Panc1 (cell line): ENCODE measurements around the gene ZNF692. TPM values are rescaled to one million over a fixed set of nuclear protein-coding genes. Genes with fewer than 3 reads are reported as not detected.

Experiments
- ATAC-seq: fragments of 200-7000 bp; cut with Tn5 transposase; 2 replicates; pipeline ENCODE4 v1.9.1; 2020; ENCODE audit warnings: mild to moderate bottlenecking, moderate library complexity
- BruUV-seq: library from RNA; stranded (reverse); fragments of 400-500 nt; replicated peaks from 2 replicates; lab custom pipeline; 2021; lab: Mats Ljungman, UMichigan
- CTCF ChIA-PET: fragments of 300-600 bp; sonication (Branson Sonifier 250); formaldehyde crosslinking; loops from one replicate; lab custom pipeline; 2022; ENCODE audit warnings: antibody characterized with exemption; lab: Charles Lee
- POLR2A ChIA-PET: fragments of 300-600 bp; sonication (Branson Sonifier 250); formaldehyde crosslinking; loops from one replicate; lab custom pipeline; 2022; ENCODE audit warnings: antibody characterized with exemption; lab: Charles Lee
- DNase-seq: peaks from one replicate; pipeline ENCODE4 v3.0.0-alpha.2; 2010; ENCODE audit warnings: low read depth, low spot score
- H3K27ac ChIP-seq: 2 replicates; pipeline ENCODE4 v1.5.1; 2011; ENCODE audit warnings: mild to moderate bottlenecking, low read length, inconsistent platforms
- H3K27me3 ChIP-seq: fragments of 200-500 bp; sonication (Bioruptor generic); 2 replicates; pipeline ENCODE4 v1.6.0; 2014; ENCODE audit warnings: low read length, inconsistent platforms; ENCODE audit not compliant: control insufficient read depth, insufficient read depth
- H3K36me3 ChIP-seq: fragments of 200-500 bp; sonication (Bioruptor generic); 2 replicates; pipeline ENCODE4 v1.5.1; 2014; ENCODE audit warnings: inconsistent platforms, mild to moderate bottlenecking, low read length, moderate library complexity; ENCODE audit not compliant: control insufficient read depth, insufficient read depth
- H3K4me1 ChIP-seq: 2 replicates; pipeline ENCODE4 v1.5.1; 2011; ENCODE audit warnings: inconsistent platforms, mild to moderate bottlenecking, low read length, moderate library complexity; ENCODE audit not compliant: control insufficient read depth, insufficient read depth
- H3K4me3 ChIP-seq, 2 experiments: 2 replicates each; pipeline ENCODE4 v1.5.1; 2011 to 2012; ENCODE audit warnings: low read depth in 2 of 2, low read length in 2 of 2, mild to moderate bottlenecking in 2 of 2, inconsistent platforms in 1 of 2, moderate library complexity in 1 of 2
- H3K9me3 ChIP-seq: fragments of 200-500 bp; sonication (Bioruptor generic); 2 replicates; pipeline ENCODE4 v1.5.1; 2014; ENCODE audit warnings: low read depth, mild to moderate bottlenecking, inconsistent platforms, low read length, moderate library complexity; ENCODE audit not compliant: control insufficient read depth, insufficient read depth
- CTCF ChIP-seq: fragments of 450-650 bp; IDR thresholded peaks from 2 replicates; pipeline ENCODE4 v1.5.1; 2017; ENCODE audit warnings: mild to moderate bottlenecking
- POLR2AphosphoS5 ChIP-seq: IDR thresholded peaks from 2 replicates; pipeline ENCODE4 v1.6.1; 2012; ENCODE audit warnings: mild to moderate bottlenecking, low read depth, low read length, moderate library complexity
- SIN3A ChIP-seq: IDR thresholded peaks from 2 replicates; pipeline ENCODE4 v1.6.1; 2012; ENCODE audit warnings: low read depth, mild to moderate bottlenecking, low read length, moderate library complexity, borderline replicate concordance; ENCODE audit not compliant: insufficient read depth
- TCF7L2 ChIP-seq: IDR thresholded peaks from 2 replicates; pipeline ENCODE4 v1.6.1; 2011; ENCODE audit warnings: mild to moderate bottlenecking, low read depth, low read length, inconsistent platforms
- in situ Hi-C: cut with HindIII; loops from 2 replicates; pipeline ENCODE4 v1.10.0; 2016; ENCODE audit warnings: low sequenced_read_pairs, low pct_unique_long_range_greater_than_20kb
- intact Hi-C: fragments of 100-400 bp; cut with micrococcal nuclease; formaldehyde crosslinking; loops from one replicate; pipeline ENCODE4 v1.10.0; 2022; ENCODE audit not compliant: unreplicated experiment
- total RNA-seq: library from RNA; stranded (reverse); gene quantifications from one replicate; pipeline ENCODE4 v1.2.1, GENCODE V29; 2021; ENCODE audit not compliant: unreplicated experiment
- TF ChIP-seq, protein P1 (sequence below), 2 experiments: IDR thresholded peaks; 2 replicates each; pipeline ENCODE4 v1.6.1; 2011 to 2012; ENCODE audit warnings: low read depth in 2 of 2, control low read depth in 1 of 2, low read length in 1 of 2, mild to moderate bottlenecking in 1 of 2, moderate library complexity in 1 of 2; ENCODE audit not compliant: insufficient read depth in 1 of 2

The ZNF692 gene
- total RNA-seq, 1 experiment from 2014 or later: 62.3 TPM

- no TSS peak for BruUV-seq
- CTCF ChIA-PET: no interaction called here
These were observed 30.0 kb downstream of the ZNF692 start for GRCh38 chr1:248828845-248829244.

DNA sequence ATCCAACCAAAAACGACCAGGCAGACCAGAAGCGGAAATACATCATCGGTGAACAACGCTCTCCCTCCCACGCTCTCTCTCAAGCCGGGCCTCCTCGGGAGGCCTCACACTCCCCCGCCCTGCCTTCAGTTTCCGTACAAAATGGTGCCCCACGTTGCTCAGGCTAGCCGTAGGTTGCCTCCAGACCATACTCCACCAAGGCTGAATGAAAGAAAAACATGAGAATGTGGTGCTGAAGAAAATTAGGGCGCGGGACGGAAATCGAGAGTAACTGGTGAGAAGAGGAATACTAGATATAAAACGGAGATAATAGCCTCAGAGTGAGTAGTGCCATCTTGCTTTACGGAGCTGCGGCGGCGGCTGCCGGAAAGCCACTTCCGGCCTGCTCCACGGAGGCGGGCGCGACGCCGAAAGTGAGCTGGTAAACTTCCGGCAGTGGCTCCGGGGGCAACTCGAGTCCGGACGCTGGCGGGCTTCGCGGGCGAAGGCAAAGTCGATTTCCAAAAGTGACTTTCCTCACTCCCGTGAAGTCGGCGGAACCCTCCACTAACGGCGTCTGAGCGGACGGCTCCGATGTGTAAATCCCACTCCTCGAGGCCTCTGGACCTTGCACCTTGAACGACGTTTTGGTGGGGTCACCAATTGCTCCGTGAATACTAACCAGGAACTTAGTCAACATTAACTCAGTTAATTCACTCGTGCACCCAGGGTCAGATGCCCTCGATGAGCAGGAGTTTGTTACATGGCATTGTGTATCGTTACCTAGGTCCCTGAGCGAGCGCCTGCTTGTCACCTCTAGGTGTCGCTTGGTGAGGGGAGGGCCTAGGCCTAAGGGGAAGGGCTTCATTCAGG lies 32.8 kb downstream of the ZNF692 start, which contains the start of gene SH3BP5L:
TSS of gene SH3BP5L (minus strand) at position 7 of the 852 bp plus-strand sequence. CDS start 980 bp downstream, outside the sequence.
- POLR2A ChIA-PET: interaction anchor here (0.6 to 0.7 kb wide), 5 partner anchors 11 to 1801 kb away, joined by 3 to 16 read pairs (median 7); no protein-coding TSS in a partner anchor
- H3K4me1 ChIP-seq: peaks cover 15% of the 10 kb centered on the region
- ATAC-seq: peak; percentile 95

More at GRCh38 chr1:248828845-248829244, 30.0 kb downstream of the ZNF692 start:
- ATAC-seq (no peak), DNase-seq (no peak)
- Histone ChIP-seq H3K27ac (no peak overlapping the region), H3K4me1 (peaks cover 12% of the 10 kb centered on the region), H3K9me3 (no peaks in the 10 kb centered on the region), H3K27me3 (no peaks in the 10 kb centered on the region), H3K4me3 (no peak overlapping the region), H3K36me3 (no peaks in the 10 kb centered on the region)
- intact Hi-C loops: no loop called here
- TF ChIP-seq TCF7L2 (no peak), SIN3A (no peak), CTCF (no peak), POLR2AphosphoS5 (no peak)
- TF ChIP-seq, protein P1, sequence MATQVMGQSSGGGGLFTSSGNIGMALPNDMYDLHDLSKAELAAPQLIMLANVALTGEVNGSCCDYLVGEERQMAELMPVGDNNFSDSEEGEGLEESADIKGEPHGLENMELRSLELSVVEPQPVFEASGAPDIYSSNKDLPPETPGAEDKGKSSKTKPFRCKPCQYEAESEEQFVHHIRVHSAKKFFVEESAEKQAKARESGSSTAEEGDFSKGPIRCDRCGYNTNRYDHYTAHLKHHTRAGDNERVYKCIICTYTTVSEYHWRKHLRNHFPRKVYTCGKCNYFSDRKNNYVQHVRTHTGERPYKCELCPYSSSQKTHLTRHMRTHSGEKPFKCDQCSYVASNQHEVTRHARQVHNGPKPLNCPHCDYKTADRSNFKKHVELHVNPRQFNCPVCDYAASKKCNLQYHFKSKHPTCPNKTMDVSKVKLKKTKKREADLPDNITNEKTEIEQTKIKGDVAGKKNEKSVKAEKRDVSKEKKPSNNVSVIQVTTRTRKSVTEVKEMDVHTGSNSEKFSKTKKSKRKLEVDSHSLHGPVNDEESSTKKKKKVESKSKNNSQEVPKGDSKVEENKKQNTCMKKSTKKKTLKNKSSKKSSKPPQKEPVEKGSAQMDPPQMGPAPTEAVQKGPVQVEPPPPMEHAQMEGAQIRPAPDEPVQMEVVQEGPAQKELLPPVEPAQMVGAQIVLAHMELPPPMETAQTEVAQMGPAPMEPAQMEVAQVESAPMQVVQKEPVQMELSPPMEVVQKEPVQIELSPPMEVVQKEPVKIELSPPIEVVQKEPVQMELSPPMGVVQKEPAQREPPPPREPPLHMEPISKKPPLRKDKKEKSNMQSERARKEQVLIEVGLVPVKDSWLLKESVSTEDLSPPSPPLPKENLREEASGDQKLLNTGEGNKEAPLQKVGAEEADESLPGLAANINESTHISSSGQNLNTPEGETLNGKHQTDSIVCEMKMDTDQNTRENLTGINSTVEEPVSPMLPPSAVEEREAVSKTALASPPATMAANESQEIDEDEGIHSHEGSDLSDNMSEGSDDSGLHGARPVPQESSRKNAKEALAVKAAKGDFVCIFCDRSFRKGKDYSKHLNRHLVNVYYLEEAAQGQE (IDR thresholded peaks at IDR 0.05; ENCODE audit: insufficient read depth in 1 of 2, low read depth in 2 of 2, low read length in 1 of 2): no peak
- in situ Hi-C loops: no loop called here
- POLR2A ChIA-PET: no interaction called here

More for the DNA sequence above, 32.8 kb downstream of the ZNF692 start, which contains the start of gene SH3BP5L:
- Histone ChIP-seq H3K27me3 (no peaks in the 10 kb centered on the region), H3K36me3 (no peaks in the 10 kb centered on the region), H3K4me3 (peak within 1 kb of the TSS; percentile 85 to 87), H3K9me3 (no peaks in the 10 kb centered on the region), H3K27ac (peak within 1 kb of the TSS; percentile 99)
- in situ Hi-C loops: no loop called here
- DNase-seq: peak; percentile 89
- TF ChIP-seq SIN3A (0 out of 2 replicates have a peak, but pooled peaks have one; percentile 63), CTCF (peak; percentile 90), POLR2AphosphoS5 (peak; percentile 60), TCF7L2 (peak; percentile 83)
- TF ChIP-seq, protein P1 (IDR thresholded peaks at IDR 0.05; ENCODE audit: insufficient read depth in 1 of 2, low read depth in 2 of 2, low read length in 1 of 2): no peak
- CTCF ChIA-PET: interaction anchor here (0.6 to 1.0 kb wide), 5 partner anchors 12 to 129 kb away, joined by 3 to 18 read pairs (median 4); partner anchors contain the start of gene ZNF672
- BruUV-seq: no TSS peak
- intact Hi-C loops: no loop called here
